B cell (primary cell): ENCODE measurements around the gene LSG1. TPM values are rescaled to one million over a fixed set of nuclear protein-coding genes. Genes with fewer than 3 reads are reported as not detected.

ENCODE experiments used
- ATAC-seq: fragments of 200-7000 bp; cut with Tn5 transposase; one replicate; pipeline ENCODE4 v1.10.0; 2021; ENCODE audit warnings: low read depth, mild to moderate bottlenecking, moderate number of reproducible peaks, moderate library complexity
- CTCF ChIA-PET: fragments of 350-600 bp; sonication (Branson Sonifier 250); formaldehyde crosslinking; loops from one replicate; lab custom pipeline; 2021; ENCODE audit warnings: antibody characterized with exemption, inconsistent platforms; lab: Charles Lee
- POLR2A ChIA-PET: fragments of 350-600 bp; sonication (Branson Sonifier 250); formaldehyde crosslinking; loops from one replicate; lab custom pipeline; 2021; ENCODE audit warnings: antibody characterized with exemption; lab: Charles Lee
- DNase-seq: peaks from one replicate; pipeline ENCODE4 v3.0.0; 2013
- H2AFZ ChIP-seq: 2 replicates; pipeline ENCODE4 v1.6.1; 2012; ENCODE audit warnings: mild to moderate bottlenecking, low read depth, low read length; ENCODE audit not compliant: insufficient read depth, poor library complexity, severe bottlenecking
- H3K27ac ChIP-seq, 2 donors: 1 replicate in 1 of 2; 2 replicates in 1 of 2; pipeline ENCODE4 v1.5.1; 2012 to 2013; ENCODE audit warnings: low read length in 2 of 2, mild to moderate bottlenecking in 2 of 2, moderate library complexity in 1 of 2
- H3K27me3 ChIP-seq, 4 experiments: fragments of 200-600 bp in 1 of 4; sonication (generic) in 1 of 4; replicated peaks in 1 of 4; 1 replicate in 2 of 4; 2 replicates in 2 of 4; pipeline versions ENCODE4 v1.6.1 to v1.7.0; 2013 to 2016; ENCODE audit warnings: low read length in 3 of 4, mild to moderate bottlenecking in 2 of 4, mixed read lengths in 1 of 4, moderate library complexity in 1 of 4; ENCODE audit not compliant: insufficient read depth in 4 of 4, control insufficient read depth in 3 of 4; ENCODE audit errors: control extremely low read depth in 1 of 4
- H3K36me3 ChIP-seq, 2 experiments: replicated peaks in 1 of 2; 1 replicate in 1 of 2; 2 replicates in 1 of 2; pipeline versions ENCODE4 v1.6.1 to v1.7.1; 2013; ENCODE audit warnings: low read length in 1 of 2; ENCODE audit not compliant: insufficient read depth in 2 of 2, control insufficient read depth in 1 of 2; ENCODE audit errors: control extremely low read depth in 1 of 2, extremely low read depth in 1 of 2
- H3K4me1 ChIP-seq, 2 donors: fragments of 200-600 bp in 1 of 2; sonication (generic) in 1 of 2; 1 replicate in 1 of 2; 2 replicates in 1 of 2; pipeline versions ENCODE4 v1.5.1 to v1.6.1; 2013 to 2017; ENCODE audit warnings: low read length in 2 of 2; ENCODE audit not compliant: control insufficient read depth in 2 of 2, insufficient read depth in 2 of 2
- H3K4me2 ChIP-seq: replicated peaks from 2 replicates; pipeline ENCODE3; 2012; ENCODE audit warnings: mild to moderate bottlenecking, low read depth, low read length; ENCODE audit not compliant: poor library complexity, severe bottlenecking
- H3K4me3 ChIP-seq, 5 experiments: fragments of 200-600 bp in 1 of 5; sonication (generic) in 1 of 5; 1 replicate in 3 of 5; 2 replicates in 2 of 5; pipeline versions ENCODE4 v1.5.1 to v1.7.0; 2011 to 2016; ENCODE audit warnings: low read length in 4 of 5, mild to moderate bottlenecking in 4 of 5, low read depth in 2 of 5, control low read depth in 1 of 5, moderate library complexity in 1 of 5; ENCODE audit not compliant: insufficient read depth in 1 of 5; ENCODE audit errors: control extremely low read depth in 1 of 5, extremely low read depth in 1 of 5
- H3K79me2 ChIP-seq: fragments of 200-600 bp; sonication (generic); one replicate; pipeline ENCODE4 v1.6.0; 2016; ENCODE audit warnings: low read length; ENCODE audit not compliant: control insufficient read depth, insufficient read depth
- H3K9ac ChIP-seq: fragments of 200-600 bp; sonication (generic); 2 replicates; pipeline ENCODE4 v1.6.1; 2017; ENCODE audit warnings: mild to moderate bottlenecking, low read length, moderate library complexity
- H3K9me3 ChIP-seq, 3 donors: one replicate each; pipeline versions ENCODE4 v1.6.1 to v1.7.1; 2013; ENCODE audit warnings: low read length in 2 of 3; ENCODE audit not compliant: control insufficient read depth in 2 of 3, insufficient read depth in 1 of 3; ENCODE audit errors: control extremely low read depth in 1 of 3
- H4K20me1 ChIP-seq: 2 replicates; pipeline ENCODE4 v1.6.0; 2012; ENCODE audit warnings: mild to moderate bottlenecking, low read length; ENCODE audit not compliant: insufficient read depth, control insufficient read depth, poor library complexity, severe bottlenecking
- H3K27ac Mint-ChIP-seq: one replicate; pipeline ENCODE4 v1.8.0; 2021; ENCODE audit warnings: mixed read lengths
- H3K27me3 Mint-ChIP-seq: one replicate; pipeline ENCODE4 v1.8.0; 2021; ENCODE audit warnings: mixed read lengths
- H3K4me1 Mint-ChIP-seq: one replicate; pipeline ENCODE4 v1.8.0; 2021; ENCODE audit warnings: mixed read lengths
- H3K4me3 Mint-ChIP-seq: one replicate; pipeline ENCODE4 v1.8.0; 2021; ENCODE audit warnings: mixed read lengths
- H3K9me3 Mint-ChIP-seq: one replicate; pipeline ENCODE4 v1.8.0; 2022; ENCODE audit warnings: mixed read lengths; ENCODE audit not compliant: insufficient read depth
- CTCF ChIP-seq: fragments of 200-600 bp; IDR thresholded peaks from one replicate; pipeline ENCODE4 v1.8.0; 2022; ENCODE audit warnings: antibody characterized with exemption, mild to moderate bottlenecking
- EZH2 ChIP-seq: IDR thresholded peaks from 2 replicates; pipeline ENCODE4 v1.6.1; 2012; ENCODE audit warnings: borderline replicate concordance, low read depth, mild to moderate bottlenecking, moderate library complexity, low read length; ENCODE audit not compliant: insufficient read depth, poor library complexity, severe bottlenecking
- WGBS: methylation state at CpG from one replicate; pipeline ENCODE4 v1.1.5; 2013; ENCODE audit warnings: missing lambda C conversion rate; ENCODE audit not compliant: insufficient coverage; 5-methylcytosine and 5-hydroxymethylcytosine counted together
- intact Hi-C: fragments of 100-400 bp; cut with micrococcal nuclease; formaldehyde crosslinking; loops from one replicate; pipeline ENCODE4 v1.10.0; 2022
- polyA plus RNA-seq: library from polyadenylated mRNA; depleted of rRNA; stranded (reverse); fragments of >200 nt; gene quantifications from 2 replicates; pipeline ENCODE4 v1.2.3, GENCODE V29; 2012
- total RNA-seq, 2 donors: library from RNA; stranded (reverse); fragments of 120-200 nt in 1 of 2; gene quantifications; 1 replicate in 1 of 2; 2 replicates in 1 of 2; pipeline versions ENCODE4 v1.2.3 to v1.2.4, GENCODE V29; 2013 to 2022

The LSG1 gene
- total and polyA plus RNA-seq, 2 donors (not counting 1 experiment from before 2014, with no cell fraction given) = 29.4 to 54.6 TPM

- no peaks in the 10 kb centered on the region for H4K20me1 ChIP-seq
- no peaks in the 10 kb centered on the region for H3K36me3 ChIP-seq
- no peak overlapping the region for H3K27ac ChIP-seq
- Mint-ChIP-seq H3K4me3 (no peak overlapping the region), H3K27me3 (no peaks in the 10 kb centered on the region), H3K27ac (no peak overlapping the region), H3K4me1 (no peaks in the 10 kb centered on the region), H3K9me3 (no peaks in the 10 kb centered on the region)
- H3K9me3 ChIP-seq = no peaks in the 10 kb centered on the region
- no peak for ATAC-seq
- no peak overlapping the region for H2AFZ ChIP-seq
- ChIA-PET POLR2A (no interaction called here), CTCF (interaction anchor here (1.3 kb wide), 1 partner anchor 15 kb away, joined by 5 read pairs; no protein-coding TSS in a partner anchor)
- H3K4me1 ChIP-seq = no peaks in the 10 kb centered on the region
- H3K79me2 ChIP-seq = no peaks in the 10 kb centered on the region
- WGBS = 97% methylated on average over 13 of the region's 13 CpGs
- H3K27me3 ChIP-seq = no peaks in the 10 kb centered on the region
- H3K4me2 ChIP-seq = no peak overlapping the region
- intact Hi-C loops = no loop called here
- no peak overlapping the region for H3K4me3 ChIP-seq
- no peak for DNase-seq
- no peak for TF ChIP-seq CTCF
- TF ChIP-seq EZH2 = no peak
- H3K9ac ChIP-seq = no peak overlapping the region
Measured at GRCh38 chr3:194609601-194610000, 62.4 kb downstream of the LSG1 start.

GRCh38 chr3:194608981-194609380 is 63.0 kb downstream of the LSG1 start:
- H4K20me1 ChIP-seq = no peaks in the 10 kb centered on the region
- no peaks in the 10 kb centered on the region for H3K9me3 Mint-ChIP-seq
- ChIA-PET POLR2A (no interaction called here), CTCF (interaction anchor here (1.2 to 1.3 kb wide), 2 partner anchors 14 to 293 kb away, joined by 3 to 5 read pairs; no protein-coding TSS in a partner anchor)
- H3K4me3 ChIP-seq = no peak overlapping the region
- intact Hi-C loops = no loop called here
- H3K9me3 ChIP-seq = no peaks in the 10 kb centered on the region
- H3K79me2 ChIP-seq = no peaks in the 10 kb centered on the region
- H3K27ac Mint-ChIP-seq = no peak overlapping the region
- no peak overlapping the region for H3K4me3 Mint-ChIP-seq
- H3K27ac ChIP-seq = no peak overlapping the region
- ATAC-seq (no peak), DNase-seq (no peak)
- no peak overlapping the region for H2AFZ ChIP-seq
- no peak overlapping the region for H3K4me2 ChIP-seq
- no peaks in the 10 kb centered on the region for H3K27me3 Mint-ChIP-seq
- TF ChIP-seq CTCF (no peak), EZH2 (no peak)
- H3K36me3 ChIP-seq = no peaks in the 10 kb centered on the region
- no peak overlapping the region for H3K9ac ChIP-seq
- no peaks in the 10 kb centered on the region for H3K4me1 Mint-ChIP-seq
- 94% methylated on average over 7 of the region's 9 CpGs for WGBS
- H3K4me1 ChIP-seq = no peaks in the 10 kb centered on the region
- H3K27me3 ChIP-seq = no peaks in the 10 kb centered on the region
